Activated T-cell treated with anti-CD3 and anti-CD28 coated beads for 24 hours (primary cell): ENCODE results near the gene AAR2.

Experiments used
- DNase-seq: peaks from one replicate; pipeline ENCODE4 v3.0.0-alpha.2; 2020; ENCODE audit warnings: low read depth

The AAR2 gene

GRCh38 chr20:36279776-36280175 lies 43.5 kb downstream of the AAR2 start:
- DNase-seq: no peak

GRCh38 chr20:36281785-36282380 lies 45.6 kb downstream of the AAR2 start:
- no peak for DNase-seq

GRCh38 chr20:36284751-36285150 lies 48.5 kb downstream of the AAR2 start:
- DNase-seq: no peak

- no peak for DNase-seq
Measured at GRCh38 chr20:36285746-36286447, 49.6 kb downstream of the AAR2 start.

- no peak for DNase-seq
Measured at GRCh38 chr20:36297656-36298055, 61.4 kb downstream of the AAR2 start.

- no peak for DNase-seq
Measured at GRCh38 chr20:36298061-36298460, 61.8 kb downstream of the AAR2 start.

GRCh38 chr20:36298795-36299339 lies 62.6 kb downstream of the AAR2 start:
- DNase-seq: no peak

- no peak for DNase-seq
Measured at GRCh38 chr20:36299459-36299858, 63.2 kb downstream of the AAR2 start.

GRCh38 chr20:36301359-36302119 lies 65.3 kb downstream of the AAR2 start:
- DNase-seq: no peak

- DNase-seq: no peak
Measured at GRCh38 chr20:36303020-36303595, 66.8 kb downstream of the AAR2 start.

GRCh38 chr20:36303831-36304230 lies 67.6 kb downstream of the AAR2 start:
- DNase-seq: no peak

- no peak for DNase-seq
Measured at GRCh38 chr20:36304786-36305495, 68.7 kb downstream of the AAR2 start.

GRCh38 chr20:36305602-36306551 lies 69.6 kb downstream of the AAR2 start, which contains the start of gene DLGAP4:
DLGAP4 (plus strand) TSS chr20:36306339; CDS start chr20:36431718, 125,379 bp downstream.
- no peak for DNase-seq
